HG02840 (cell line): ENCODE data around the gene ENO3.

ENCODE experiments used
- ATAC-seq: cut with Tn5 transposase; IDR thresholded peaks from one replicate; pipeline ENCODE4 v1.9.1; 2021; ENCODE audit warnings: mild to moderate bottlenecking, moderate library complexity, moderate number of reproducible peaks; ENCODE audit not compliant: unreplicated experiment, low FRiP score

The ENO3 gene

DNA sequence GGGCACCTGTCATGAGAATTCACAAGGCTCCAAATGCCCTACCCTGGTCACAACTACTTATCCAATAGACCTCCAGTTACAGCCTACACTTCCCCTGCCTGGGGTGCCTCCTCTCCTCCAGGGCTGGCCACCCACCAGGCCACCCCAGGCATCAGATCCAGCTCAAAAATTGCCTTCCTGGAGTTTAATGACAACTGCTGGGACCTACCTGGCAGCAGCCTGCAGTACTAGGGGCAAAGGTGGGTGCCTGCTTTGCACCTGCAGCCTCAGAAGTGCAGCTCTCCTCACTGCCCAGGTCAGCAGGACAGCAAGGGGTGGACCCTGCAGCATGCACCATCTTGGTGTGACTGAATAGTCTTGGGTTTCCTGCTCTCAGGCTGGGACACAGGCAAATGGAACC, 15.3 kb upstream of the ENO3 start:
- no peak for ATAC-seq

DNA sequence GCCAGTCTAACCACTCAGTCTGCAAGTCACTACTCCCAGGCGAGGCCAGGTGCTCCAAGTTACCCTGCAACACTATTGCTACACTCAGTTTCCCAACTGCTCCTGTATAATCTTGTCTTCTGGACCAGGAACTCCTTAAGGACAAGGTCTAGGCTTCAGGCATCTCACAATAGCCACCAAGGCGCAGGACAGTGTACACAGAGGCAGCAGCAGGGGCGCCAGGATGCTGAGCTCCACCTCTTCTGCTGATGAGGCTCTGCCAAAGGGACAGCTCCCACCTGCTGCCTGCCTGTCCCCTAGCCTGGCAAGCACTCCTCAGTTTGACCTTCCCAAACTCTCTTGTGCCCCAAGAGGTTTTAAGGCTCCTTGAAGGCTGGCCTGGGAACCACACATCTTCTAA, 14.5 kb upstream of the ENO3 start:
- ATAC-seq: no peak

DNA sequence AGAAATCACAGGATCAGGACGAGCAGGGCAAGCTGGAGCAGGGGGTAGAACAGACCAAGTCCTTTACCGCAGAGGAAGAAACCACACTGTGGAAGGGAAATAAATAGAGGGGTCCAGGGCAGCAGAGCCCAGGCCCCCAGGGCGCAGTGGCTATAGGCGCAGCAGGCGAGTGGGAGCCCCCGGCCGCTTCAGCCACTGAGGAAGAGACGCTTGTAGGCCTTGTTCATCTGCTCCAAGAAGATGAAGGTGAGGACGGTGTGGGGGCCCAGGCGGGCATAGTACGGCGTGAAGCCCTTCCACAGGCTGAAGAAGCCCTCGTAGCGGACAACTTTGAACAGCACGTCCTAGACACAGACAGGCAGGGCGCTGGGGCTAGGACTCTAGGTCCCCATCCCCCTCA, 13.4 kb upstream of the ENO3 start:
- no peak for ATAC-seq

DNA sequence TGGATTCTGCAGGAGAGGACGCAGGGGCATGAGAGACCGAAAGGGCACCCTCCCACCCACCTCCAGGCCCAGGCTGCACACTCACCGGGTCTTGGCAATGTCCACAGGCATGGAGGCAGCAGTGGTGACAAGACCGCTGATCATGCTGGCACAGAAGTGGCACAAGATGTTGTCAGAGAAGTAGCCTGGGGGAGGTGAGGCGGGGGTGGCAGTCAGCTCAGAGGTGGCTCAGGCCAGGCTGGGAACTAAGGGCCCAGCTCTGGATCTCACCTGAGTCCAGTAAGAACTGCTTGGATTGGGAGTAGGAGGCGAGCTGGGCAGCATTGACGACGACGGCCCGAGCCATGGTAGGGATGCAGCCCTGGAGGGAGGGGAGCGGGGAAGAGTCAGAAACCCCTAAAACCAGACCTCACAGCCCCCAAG, 12.8 kb upstream of the ENO3 start:
- ATAC-seq: no peak

DNA sequence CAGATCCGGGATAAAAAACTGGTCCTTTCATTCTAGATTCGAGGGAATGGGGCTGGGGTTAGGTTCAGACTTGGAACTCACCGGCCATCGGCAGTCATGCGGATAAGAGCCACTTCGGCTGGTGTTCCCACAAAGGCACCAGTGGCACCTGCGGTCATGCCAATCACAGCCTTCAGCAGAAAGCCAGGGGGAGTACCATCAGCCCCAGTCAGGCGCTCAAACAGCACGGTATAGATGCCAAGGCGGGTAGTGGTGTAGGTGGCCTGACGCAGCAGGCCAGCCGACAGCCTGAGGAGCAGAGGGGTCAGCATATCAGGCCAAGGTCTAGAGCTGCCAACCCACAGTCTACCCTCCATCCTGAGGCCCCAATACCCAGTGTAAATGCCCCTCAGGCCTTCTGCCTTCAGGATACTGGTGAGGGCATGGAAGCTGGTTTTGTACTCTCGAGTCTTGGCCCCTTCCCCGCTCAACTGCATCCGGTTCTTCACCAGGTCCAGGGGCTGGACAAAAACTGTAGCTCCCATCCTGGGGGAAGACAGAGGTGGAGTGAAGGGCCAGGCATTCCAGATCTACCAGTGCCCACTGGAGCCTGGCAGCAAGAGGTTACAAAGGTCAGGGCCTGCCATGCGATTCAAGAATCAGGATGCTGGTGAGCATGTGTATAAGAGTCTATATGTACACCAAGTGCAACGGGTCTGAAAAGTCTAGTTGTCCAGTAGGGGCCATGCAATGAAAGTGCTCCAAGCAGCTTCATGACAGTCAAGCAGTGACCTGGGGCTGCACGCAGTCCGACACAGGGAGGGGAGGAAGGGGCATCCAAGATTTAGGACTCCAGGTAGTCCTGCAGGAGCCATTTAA, 12.0 kb upstream of the ENO3 start:
- ATAC-seq: no peak

DNA sequence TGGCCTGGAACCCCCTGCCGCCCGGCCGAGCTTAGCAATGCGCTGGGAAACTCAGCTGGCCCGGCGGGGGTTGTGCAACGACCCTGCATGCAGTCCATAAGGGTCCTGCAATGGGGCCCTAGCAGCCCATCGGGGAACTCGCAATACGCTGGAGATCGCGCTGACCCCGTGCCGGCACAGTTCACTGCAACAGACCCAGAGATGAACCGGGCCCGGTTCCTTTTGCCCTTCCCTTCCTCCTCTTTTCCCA, 11.4 kb upstream of the ENO3 start:
- ATAC-seq: peak; percentile 17

DNA sequence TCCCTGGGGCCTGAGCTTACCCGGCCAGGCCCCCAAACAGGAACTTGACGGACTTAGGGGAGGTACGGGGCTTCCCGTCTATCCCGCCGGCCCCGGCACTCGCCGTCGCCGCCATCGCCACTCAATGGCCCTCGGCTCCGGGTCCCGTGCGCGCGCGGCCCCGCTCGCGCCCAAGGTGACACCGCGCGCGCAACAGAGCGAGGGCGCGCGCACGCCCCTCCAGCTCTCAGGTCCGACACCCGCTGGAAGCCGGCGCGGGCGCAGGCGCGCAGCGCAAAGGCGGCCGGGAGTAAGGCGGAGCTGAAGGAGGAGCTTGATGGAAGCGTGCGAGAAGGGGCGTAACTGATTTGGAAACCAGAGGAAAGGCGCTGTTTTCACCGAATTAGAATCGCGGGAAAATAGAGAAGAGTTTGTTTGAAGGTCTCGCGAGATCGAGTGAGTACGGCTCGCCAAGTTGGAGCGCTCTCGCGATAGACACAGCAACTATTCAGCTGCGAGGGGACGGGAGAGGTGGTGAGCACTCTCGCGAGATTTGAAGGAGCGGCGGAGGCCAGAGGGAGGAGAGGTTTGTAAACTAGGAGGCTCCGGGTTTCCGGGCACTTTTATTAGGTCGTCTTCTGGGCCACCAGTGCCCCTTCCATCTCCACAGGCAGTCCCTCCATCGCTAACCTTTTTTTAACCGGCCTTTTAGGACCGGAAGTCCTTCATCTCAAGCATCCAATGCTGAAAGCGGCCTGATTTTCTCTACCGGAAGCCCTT, 10.9 kb upstream of the ENO3 start, which contains the start of the genes RNF167 and SLC25A11:
Gene RNF167 (plus strand): TSS at position 473 of the 759 bp plus-strand sequence. CDS start 642 bp downstream, outside the sequence.
Gene SLC25A11 (minus strand): TSS at position 251 of the 759 bp plus-strand sequence. CDS start 136 bp downstream, at position 115.
- peak; percentile 74 for ATAC-seq

DNA sequence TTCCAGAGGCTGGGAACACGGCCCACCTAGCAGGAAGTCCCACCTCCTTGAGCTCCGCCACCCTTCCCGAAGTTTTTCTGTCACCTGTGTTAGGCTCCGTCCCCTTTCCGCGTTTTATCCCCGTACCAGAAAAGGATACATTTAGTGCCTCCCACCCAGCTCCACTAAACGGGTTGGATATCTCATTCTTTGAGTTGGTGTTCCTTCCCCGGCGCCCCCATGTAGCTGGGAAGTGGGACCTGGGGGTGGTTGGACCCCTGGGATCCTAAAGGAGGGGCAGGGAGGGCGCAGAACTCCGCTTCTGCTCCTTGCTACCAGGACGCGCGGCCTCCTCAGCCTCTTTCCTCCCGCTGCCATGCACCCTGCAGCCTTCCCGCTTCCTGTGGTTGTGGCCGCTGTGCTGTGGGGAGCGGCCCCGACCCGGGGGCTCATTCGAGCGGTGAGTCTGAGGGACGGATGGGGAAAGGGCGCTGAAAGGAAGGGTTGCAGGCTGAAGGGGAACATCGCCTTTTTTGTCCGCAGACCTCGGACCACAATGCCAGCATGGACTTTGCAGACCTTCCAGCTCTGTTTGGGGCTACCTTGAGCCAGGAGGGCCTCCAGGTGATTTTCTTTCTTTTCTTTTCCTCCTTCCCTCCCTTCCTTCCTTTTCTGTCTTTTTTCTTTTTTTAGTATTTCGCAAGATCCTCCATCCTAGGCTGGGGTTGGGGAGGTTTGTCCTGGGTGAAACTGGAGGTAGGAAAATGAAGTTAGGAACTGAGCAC, 10.2 kb upstream of the ENO3 start:
- peak; percentile 12 for ATAC-seq

DNA sequence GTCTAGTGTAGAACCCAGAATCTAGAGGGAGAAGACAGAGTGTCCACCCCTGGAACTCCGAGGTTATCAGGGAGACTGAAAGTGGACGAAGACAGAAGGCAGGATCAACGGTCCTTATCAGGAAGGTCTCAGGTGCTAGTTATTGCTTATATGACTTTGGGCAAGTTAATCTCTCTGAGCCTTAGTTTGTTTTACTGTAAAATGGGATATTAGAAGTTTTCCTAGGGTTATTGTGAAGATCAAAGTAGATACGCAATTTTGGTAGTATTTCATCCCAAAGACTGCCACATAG, 9.7 kb upstream of the ENO3 start:
- ATAC-seq: no peak

DNA sequence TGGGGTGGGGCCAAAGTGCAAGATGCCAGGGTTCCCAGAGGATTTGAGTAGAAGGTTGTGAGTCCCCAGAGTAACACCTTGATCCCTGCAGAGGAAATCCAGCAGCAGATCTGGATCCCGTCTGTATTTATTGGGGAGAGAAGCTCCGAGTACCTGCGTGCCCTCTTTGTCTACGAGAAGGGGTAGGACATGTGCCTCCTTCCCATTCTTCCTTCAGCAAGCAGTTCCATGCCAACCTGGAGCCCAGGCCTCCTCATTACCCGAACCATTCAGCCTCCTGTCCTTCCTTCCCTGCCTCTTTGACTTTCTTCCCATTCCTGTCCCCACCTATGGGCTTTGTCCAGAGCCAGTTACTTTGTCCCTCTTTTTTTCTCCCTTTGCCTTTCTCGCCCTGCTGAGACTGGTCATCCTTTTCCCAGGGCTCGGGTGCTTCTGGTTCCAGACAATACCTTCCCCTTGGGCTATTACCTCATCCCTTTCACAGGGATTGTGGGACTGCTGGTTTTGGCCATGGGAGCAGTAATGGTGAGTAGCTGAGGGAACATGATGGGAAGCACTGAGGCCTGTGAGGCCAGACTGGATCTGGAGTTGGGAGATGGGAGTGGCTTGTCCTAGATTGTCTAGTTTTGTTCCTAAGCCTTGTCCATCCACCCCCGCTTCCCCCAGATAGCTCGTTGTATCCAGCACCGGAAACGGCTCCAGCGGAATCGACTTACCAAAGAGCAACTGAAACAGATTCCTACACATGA, 8.0 kb upstream of the ENO3 start:
- ATAC-seq: no peak

DNA sequence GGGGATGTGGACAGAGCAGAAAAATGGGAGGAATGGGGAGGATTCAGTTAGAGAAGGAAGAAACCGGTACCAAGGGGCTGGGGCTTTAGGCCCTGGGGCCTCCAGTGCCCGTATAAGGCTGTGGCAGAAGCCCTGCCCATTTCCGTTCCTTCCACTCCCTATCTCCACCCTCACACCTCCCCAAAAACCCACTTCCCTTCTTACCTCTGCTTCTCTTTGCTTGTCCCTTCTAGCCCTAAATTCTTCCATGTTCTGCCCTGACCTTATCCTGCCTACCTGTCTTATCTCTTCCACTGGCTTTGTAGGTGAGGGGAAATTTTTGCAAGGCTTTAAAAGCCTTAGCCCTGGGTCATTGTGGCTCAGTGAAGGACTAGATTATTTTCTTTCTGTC, 6.8 kb upstream of the ENO3 start:
- ATAC-seq: no peak

DNA sequence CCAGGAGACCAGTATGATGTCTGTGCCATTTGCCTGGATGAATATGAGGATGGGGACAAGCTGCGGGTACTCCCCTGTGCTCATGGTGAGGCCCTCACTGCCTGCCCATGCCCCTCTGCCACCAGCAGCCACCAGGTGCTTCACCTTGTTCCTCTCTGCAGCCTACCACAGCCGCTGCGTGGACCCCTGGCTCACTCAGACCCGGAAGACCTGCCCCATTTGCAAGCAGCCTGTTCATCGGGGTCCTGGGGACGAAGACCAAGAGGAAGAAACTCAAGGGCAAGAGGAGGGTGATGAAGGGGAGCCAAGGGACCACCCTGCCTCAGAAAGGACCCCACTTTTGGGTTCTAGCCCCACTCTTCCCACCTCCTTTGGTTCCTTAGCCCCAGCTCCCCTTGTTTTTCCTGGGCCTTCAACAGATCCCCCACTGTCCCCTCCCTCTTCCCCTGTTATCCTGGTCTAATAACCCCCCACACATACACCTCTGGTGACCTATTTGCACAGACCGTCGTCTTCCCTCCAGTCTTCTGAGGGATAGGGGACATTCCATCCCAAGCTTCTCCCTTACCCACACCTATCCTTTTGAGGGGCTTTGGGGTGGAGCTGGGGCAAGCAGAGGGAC, 6.3 kb upstream of the ENO3 start:
- no peak for ATAC-seq

DNA sequence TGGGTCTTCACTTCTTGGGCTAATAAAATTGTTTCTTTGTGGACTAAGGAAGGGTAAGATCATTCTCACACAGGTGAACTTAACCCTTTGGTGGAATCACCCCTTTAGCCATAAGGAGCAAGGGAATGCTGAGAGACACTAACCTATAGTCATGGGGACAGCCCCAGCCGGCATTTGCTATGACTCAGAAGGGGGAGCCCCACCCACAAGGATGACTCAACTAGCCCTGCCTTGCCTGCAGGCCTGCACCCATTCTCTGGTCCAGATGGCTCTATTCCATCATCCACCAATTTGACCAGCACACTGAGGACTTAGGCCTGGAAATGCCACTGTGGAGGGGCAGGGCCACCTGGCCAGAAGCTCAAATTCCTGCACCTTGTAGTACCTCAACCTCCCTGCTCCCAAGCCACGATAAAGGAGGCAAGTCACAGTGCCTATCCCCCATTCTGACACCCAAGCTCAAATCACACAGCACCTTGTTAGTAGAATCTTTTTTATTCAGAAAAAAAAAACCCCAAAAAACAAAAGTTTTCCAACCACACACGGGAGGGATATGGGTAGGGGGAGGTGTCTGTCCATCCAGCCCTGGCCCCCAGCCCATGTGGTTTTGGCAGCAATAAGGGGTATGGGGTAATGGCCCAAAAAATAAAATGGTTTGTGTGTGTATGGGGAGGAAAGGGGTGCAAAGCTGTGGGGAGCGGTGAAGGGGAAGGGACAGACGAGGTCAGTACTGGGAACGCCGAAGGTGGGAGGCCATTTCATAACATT, 5.6 kb upstream of the ENO3 start:
- no peak for ATAC-seq

DNA sequence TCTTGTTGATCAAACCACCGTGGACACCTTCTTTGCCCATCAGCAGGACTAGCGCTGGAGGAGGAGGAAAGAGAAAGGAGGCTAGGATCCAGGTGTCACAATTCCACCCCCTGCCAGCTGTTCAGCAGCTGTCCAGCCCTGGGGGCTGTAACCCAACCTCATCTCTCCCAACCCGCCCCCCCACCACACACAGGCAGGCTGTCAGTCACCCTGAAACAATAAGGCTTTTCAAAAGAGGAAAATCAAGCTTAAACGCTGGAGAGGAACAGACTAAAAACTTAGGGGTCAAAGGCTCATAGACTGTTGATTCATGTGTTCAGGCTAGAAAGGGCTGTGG, 5.0 kb upstream of the ENO3 start:
- ATAC-seq: no peak

DNA sequence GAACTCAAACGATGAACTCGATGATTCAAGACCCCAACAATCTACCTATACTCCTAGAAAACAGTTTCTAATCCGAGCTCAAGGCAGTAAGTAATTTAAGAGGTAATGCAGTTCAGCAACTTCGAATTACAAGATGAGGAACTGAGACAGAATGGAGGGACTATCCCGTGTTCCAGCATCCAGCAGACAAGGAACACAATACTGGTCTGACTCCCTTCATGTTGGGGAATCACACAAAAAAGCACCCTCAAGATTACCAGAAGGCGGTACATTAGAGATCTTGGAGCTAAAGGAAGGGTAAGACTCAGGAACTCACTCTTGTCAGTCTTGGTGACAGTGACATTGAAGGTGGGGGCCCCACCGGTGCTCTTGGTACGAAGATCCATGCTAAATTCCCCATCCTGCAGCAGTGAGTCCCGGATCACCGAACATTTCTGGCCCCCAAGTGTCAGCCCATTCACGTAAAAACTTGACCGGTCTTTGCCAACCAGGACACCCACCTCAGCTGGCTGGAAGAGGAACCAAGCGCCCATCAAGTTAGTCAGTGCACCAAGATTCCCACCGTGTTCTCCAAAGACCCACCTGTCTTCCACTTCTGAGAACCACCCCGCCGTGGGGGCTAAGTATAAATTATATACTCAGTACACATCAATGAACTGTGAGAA, 4.5 kb upstream of the ENO3 start:
- ATAC-seq: no peak

DNA sequence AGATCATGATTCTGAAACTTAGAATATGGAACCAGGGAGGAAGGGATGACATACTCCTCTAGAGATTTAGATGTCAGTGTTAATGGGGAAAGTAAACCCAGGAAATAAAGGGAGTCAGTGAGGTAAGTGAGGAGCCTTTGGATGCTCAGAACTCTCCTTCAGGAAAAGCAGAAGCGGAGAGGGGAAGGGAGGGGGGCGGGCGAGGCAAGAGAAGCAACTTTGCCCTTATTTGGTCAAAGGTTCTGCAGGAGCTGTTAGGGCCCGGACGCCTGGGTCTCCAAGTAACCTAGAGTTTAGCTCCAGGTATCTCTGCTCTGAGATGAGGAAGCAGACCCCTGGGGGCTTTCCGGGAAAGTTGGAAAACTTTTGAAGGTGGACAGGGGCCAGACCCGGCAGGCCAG, 3.9 kb upstream of the ENO3 start:
- no peak for ATAC-seq

DNA sequence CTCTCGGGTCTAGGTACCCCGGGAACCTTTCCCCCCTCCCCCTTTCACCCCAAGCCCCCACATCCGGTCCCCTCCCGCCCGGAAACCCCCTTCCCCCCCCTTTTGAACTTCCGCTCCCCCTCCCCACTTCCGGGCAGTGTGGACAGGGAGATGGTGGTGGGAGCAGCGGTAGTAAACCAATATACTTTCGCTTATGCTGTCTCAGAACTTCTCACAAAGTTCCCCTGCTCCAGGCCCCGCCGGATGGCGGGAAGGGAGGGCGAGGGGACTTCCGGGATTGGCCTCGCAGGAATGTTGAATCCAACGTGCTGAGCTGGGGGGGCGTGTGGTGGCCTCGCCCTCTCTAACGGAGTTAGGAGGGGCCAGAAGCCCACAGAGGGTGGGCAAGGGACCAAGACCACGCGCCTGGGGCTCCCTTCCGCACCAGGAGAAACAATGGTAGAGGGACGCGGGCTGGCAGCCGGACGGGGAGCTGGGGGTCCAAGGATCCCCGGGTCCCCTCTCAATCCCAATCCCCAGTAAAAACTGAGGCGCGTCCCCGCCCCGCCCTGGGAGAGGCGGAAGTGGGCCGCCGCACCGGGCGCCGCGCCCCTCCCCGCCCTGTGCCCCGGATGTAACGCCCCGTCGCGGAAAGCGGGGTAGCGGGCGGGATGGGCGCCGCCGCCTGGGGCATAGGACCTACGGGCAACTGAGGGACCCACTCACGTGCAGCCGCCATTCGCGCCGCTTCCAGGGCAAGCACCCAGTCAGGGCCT, 3.3 kb upstream of the ENO3 start:
- ATAC-seq: peak; percentile 17

DNA sequence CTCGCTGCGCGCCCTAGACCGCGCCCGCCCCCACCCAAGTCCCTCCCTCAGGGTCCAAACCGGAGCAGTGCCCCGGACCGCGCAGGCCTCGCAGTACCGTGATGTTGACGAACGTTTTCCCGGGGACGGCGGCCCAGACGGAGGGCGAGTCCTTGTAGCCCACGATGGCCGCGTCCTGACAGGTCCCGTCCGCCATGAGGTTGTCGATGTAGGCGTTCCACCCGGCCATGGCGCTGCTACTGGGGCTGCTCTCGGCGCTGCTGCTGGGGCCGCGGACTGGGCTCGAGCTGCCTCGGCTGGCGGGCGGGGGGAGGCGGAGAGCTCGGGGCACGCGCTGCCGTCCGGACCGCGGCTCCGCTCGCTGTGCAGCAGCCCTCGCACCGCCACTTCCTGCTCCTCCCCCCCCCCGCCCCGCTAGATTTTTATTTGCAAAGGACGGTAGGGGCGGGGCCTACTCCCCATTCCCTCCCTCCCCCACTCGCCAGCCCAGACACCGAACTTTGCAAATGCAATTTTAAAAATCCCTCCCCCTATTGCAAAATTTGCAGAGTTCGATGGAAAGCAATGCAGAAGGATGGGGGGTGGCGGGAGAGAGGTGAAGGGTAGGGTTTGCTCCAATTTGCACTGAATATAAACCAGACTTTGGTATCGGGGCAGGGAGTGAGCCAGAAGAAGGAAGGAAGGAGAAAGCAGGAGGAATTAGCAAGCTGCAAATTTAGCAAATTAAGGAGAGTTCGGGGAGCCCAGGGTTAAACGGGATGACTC, 2.6 kb upstream of the ENO3 start, which contains the start of gene PFN1:
Gene PFN1 (minus strand): TSS at position 365 of the 765 bp plus-strand sequence. CDS start 136 bp downstream, at position 229.
- peak; percentile 28 for ATAC-seq
